Measurements from ENCODE around the gene SLC22A17.
"Not testable (repeated sequence)": the region's sequence is repeated elsewhere in the genome, so short reads cannot be mapped to it uniquely, and the experiment has no call there.

The SLC22A17 gene

GRCh38 chr14:23352506-23353432 lies at the start of gene SLC22A17:
Gene SLC22A17, minus strand, starts transcription at chr14:23352887.
- DNase-seq (ENCODE audit: low read depth) = no peak

GRCh38 chr14:23401291-23401690 lies 48.6 kb upstream of the SLC22A17 start:
- no peak for DNase-seq (ENCODE audit: low read depth)

GRCh38 chr14:23400496-23401149 lies 47.9 kb upstream of the SLC22A17 start:
- DNase-seq (ENCODE audit: low read depth) = not testable (repeated sequence)

DNA sequence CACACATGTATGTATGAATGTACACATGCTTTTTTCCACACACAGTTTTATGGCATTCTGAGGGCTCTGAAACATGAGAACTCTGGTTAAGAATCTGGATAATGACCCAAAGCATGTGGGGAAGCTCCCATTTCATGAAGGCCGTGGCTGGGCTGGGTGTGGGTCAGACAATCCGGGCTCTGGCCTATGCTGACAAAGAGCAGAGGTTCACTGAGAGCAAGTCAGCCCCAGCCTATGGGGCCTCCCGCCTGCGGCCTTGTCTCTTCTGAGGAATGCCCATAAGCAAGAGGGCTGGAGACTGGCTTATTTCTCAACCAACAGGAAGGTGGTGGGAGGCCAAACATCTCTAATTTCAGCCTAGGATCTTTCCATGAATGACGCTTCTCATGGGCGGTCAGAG lies 46.9 kb upstream of the SLC22A17 start:
- DNase-seq (ENCODE audit: low read depth) = no peak

- no peak for DNase-seq (ENCODE audit: low read depth)
These were observed 46.4 kb upstream of the SLC22A17 start for GRCh38 chr14:23399136-23399535.

GRCh38 chr14:23398348-23398747 lies 45.7 kb upstream of the SLC22A17 start:
- no peak for DNase-seq (ENCODE audit: low read depth)

DNA sequence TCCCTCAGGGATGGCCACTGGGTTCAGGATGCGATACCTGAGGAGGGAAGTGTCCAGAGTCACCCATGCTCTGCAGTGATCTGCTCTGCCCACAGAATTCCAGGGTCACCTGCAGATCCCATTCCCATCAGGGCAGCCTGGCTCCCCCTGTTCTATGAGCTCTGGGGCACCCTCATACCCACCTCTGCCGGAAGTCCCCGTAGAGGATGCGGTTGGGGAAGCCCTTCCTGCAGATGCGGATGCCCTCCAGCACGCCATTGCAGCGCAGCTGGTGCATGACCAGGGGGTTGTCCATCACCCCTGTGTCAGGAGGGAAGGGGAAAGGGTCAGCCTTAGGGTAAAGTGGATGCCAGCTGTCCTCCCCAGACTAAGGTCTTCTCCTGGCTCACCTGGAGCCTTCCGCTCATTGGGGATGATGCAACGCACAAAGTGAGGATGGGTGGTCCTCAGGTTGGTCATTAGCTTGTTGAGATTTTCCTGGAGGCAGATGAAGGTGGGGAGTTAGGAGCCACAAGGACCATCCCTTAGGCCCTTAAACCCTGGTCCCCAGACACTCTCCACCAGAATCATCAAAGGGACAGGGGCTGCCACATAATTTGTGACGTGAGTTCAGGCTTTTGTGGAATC lies 44.2 kb upstream of the SLC22A17 start:
- DNase-seq (ENCODE audit: low read depth) = no peak

GRCh38 chr14:23396126-23396525 lies 43.4 kb upstream of the SLC22A17 start:
- DNase-seq (ENCODE audit: low read depth) = no peak

DNA sequence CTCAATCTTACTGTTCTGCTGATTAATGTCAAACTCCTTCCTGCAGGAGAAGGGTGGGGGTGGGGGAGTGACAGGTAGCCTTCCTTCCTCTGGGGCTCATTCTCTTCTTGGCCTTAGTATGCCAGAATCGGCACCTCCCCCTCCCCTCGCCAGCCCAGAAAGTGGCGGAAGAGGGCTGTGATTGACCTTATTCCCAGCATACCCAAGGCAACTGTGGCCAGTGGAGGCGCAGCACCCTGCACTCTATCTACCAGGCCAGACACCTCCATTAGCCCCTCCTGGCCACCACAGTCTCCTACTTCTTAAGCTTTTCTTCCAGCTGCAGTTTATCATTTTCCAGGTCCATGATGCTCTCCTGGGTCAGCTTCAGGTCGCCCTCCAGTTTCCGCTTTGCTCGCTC lies 39.9 kb upstream of the SLC22A17 start:
- DNase-seq (ENCODE audit: low read depth) = no peak

GRCh38 chr14:23389871-23390270 lies 37.2 kb upstream of the SLC22A17 start:
- DNase-seq (ENCODE audit: low read depth) = not testable (repeated sequence)

- no peak for DNase-seq (ENCODE audit: low read depth)
These were observed 36.7 kb upstream of the SLC22A17 start for GRCh38 chr14:23389396-23389795.

- no peak for DNase-seq (ENCODE audit: low read depth)
These were observed 36.3 kb upstream of the SLC22A17 start for GRCh38 chr14:23388996-23389395.

GRCh38 chr14:23387916-23388882 lies 35.5 kb upstream of the SLC22A17 start:
- no peak for DNase-seq (ENCODE audit: low read depth)

DNA sequence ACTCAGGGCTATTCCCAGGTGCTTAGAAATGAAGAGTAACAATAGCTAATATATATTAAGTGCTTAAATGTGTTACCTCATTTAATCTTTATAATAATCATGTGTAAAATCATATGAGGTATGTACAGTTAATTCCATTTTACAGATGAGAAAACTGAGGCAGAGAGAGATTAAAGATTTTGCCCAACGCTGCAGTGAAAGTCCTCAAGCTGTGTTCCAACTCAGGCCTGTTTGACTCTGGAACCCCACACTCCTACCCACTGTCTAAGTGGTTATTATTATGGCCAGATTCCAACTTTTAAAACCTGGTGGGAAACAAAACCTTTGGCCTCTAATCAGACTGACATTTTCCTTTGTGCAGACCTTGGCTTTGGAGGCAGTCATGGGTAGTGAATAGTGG lies 34.3 kb upstream of the SLC22A17 start:
- DNase-seq (ENCODE audit: low read depth) = no peak

GRCh38 chr14:23386266-23386657 lies 33.6 kb upstream of the SLC22A17 start:
- not testable (repeated sequence) for DNase-seq (ENCODE audit: low read depth)

GRCh38 chr14:23385642-23386265 lies 33.1 kb upstream of the SLC22A17 start:
- no peak for DNase-seq (ENCODE audit: low read depth)

GRCh38 chr14:23385244-23385641 lies 32.6 kb upstream of the SLC22A17 start:
- no peak for DNase-seq (ENCODE audit: low read depth)

DNA sequence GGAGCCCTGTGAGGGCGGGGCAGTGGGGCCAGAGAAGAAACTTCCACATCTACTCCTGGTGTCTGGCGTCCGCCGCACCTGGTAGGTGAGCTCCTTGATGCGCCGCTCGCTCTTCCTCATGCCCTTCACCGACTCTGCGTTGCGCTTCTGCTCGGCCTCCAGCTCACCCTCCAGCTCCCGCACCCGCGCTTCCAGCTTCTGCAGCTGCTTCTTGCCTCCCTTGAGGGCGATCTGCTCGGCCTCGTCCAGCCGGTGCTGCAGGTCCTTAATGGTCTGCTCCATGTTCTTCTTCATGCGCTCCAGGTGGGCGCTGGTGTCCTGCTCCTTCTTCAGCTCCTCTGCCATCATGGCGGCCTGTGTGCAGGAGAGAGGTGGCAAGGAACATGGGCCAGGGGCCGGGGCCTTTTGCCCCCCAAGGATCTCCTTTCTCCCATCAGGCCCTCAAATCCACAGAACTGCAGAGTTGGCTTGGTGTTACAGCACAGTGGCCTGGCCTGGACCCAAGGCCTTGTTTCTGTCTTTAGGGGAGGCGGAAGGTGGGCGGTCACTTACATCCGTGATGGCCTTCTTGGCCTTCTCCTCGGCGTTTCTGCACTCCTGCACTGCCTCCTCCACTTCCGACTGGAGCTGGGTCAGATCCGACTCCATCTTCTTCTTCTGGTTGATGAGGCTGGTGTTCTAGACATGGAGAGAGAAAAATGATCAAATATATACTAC lies 31.8 kb upstream of the SLC22A17 start:
- no peak for DNase-seq (ENCODE audit: low read depth)

DNA sequence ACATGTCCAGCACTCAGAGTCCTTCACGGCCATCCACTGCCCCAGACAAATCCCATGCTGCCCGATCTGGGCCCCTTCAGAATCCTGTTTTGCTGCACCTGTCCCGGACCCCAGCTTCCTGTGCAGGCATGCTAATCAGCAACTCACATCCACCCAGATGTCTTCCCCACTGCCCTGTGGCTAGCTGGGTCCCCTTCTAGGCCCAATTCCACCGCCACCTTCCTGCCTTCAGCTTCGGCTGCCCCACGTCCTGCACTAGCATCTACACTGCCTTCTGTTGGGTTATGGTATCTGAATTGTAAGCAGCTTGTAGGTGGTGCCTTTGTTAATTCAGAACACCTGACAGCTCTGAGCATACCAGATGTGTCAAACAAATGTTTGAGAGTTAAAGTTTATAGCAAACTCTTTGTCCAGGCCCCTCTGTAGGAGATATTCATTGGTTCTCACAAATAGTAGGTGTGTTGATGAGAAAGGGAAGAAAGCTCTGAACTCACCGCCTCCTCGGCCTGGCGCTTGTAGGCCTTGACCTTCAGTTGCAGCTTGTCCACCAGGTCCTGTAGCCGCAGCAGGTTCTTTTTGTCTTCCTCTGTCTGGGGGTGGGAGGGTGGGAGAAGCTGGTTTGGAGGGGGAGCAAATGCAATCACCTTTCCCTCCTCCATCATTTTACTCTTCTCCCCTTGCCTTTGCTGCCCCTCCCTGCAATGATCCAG lies 30.2 kb upstream of the SLC22A17 start:
- DNase-seq (ENCODE audit: low read depth) = no peak

- no peak for DNase-seq (ENCODE audit: low read depth)
These were observed 29.6 kb upstream of the SLC22A17 start for GRCh38 chr14:23382276-23382675.

Measured in HS-27A (cell line).